Transverse colon (tissue), 4 donors: Measurements from ENCODE around the gene SCARB2. TPM values are rescaled to one million over a fixed set of nuclear protein-coding genes. Genes with fewer than 3 reads are reported as not detected.

ENCODE experiments used
- DNase-seq: peaks from one replicate; pipeline ENCODE4 v3.0.0-alpha.2; 2019
- H3K27ac ChIP-seq, 4 donors: fragments of 200-600 bp; sonication (generic); 2 replicates each; pipeline ENCODE4 v1.5.1; 2016 to 2018; ENCODE audit warnings: inconsistent platforms in 4 of 4
- H3K27me3 ChIP-seq: fragments of 200-600 bp; sonication (generic); 2 replicates; pipeline ENCODE4 v1.5.1; 2017; ENCODE audit warnings: inconsistent platforms
- H3K36me3 ChIP-seq, 4 donors: fragments of 200-600 bp; sonication (generic); 2 replicates each; pipeline ENCODE4 v1.5.1; 2017 to 2019; ENCODE audit warnings: inconsistent platforms in 4 of 4
- H3K4me1 ChIP-seq, 4 donors: fragments of 200-600 bp; sonication (generic); 2 replicates each; pipeline ENCODE4 v1.5.1; 2017 to 2020; ENCODE audit warnings: inconsistent platforms in 4 of 4
- H3K4me3 ChIP-seq, 4 donors: fragments of 200-600 bp; sonication (generic); 1 replicate in 1 of 4; 2 replicates in 3 of 4; pipeline versions ENCODE4 v1.5.1 to v1.6.1; 2017 to 2019; ENCODE audit warnings: inconsistent platforms in 4 of 4
- H3K9me3 ChIP-seq, 2 donors: fragments of 200-600 bp; sonication (generic); 2 replicates each; pipeline ENCODE4 v1.5.1; 2017 to 2019; ENCODE audit warnings: inconsistent platforms in 2 of 2
- EP300 ChIP-seq: sonication (generic); formaldehyde crosslinking; IDR thresholded peaks from one replicate; pipeline ENCODE4 v1.6.1; 2017; ENCODE audit warnings: antibody characterized with exemption, low read depth
- POLR2A ChIP-seq: fragments of 450-650 bp; IDR thresholded peaks from one replicate; pipeline ENCODE4 v1.6.1; 2016; ENCODE audit warnings: antibody characterized with exemption, mild to moderate bottlenecking, moderate library complexity
- POLR2AphosphoS5 ChIP-seq, 3 donors: sonication (generic); formaldehyde crosslinking; IDR thresholded peaks; one replicate each; pipeline ENCODE4 v1.6.1; 2016; ENCODE audit warnings: antibody characterized with exemption in 3 of 3
- WGBS, 2 donors: methylation state at CpG; one replicate each; pipeline ENCODE4 v1.1.5; 2018; ENCODE audit warnings: low coverage in 1 of 2; 5-methylcytosine and 5-hydroxymethylcytosine counted together
- in situ Hi-C, 4 donors: fragments of 200-750 bp; cut with MboI; loops; one replicate each; pipeline versions ENCODE4 v1.15.0 to v1.15.1; 2017; ENCODE audit warnings: low sequenced_read_pairs in 3 of 4, low pct_ligation_motif_present in 1 of 4, low pct_unique_long_range_greater_than_20kb in 1 of 4
- intact Hi-C: fragments of 100-400 bp; cut with DNase I; formaldehyde crosslinking; loops from one replicate; pipeline ENCODE4 v1.15.1; 2023; ENCODE audit warnings: low total_unique reads
- total RNA-seq, 4 donors: library from RNA; depleted of rRNA; stranded (reverse); fragments of >200 nt; gene quantifications; one replicate each; pipeline ENCODE4 v1.1.0, GENCODE V29; 2016
- TF ChIP-seq, protein P1 (sequence below), 5 experiments: fragments of 200-600 bp in 3 of 5; fragments of 450-650 bp in 2 of 5; sonication (generic) in 3 of 5; IDR thresholded peaks; 1 replicate in 2 of 5; 2 replicates in 3 of 5; pipeline ENCODE4 v1.5.1; 2016 to 2017; ENCODE audit warnings: antibody characterized with exemption in 5 of 5, inconsistent platforms in 3 of 5, mild to moderate bottlenecking in 2 of 5, moderate library complexity in 1 of 5

The SCARB2 gene
- total RNA-seq, 4 donors from 2014 or later: 139 to 210 (median 194) TPM

DNA sequence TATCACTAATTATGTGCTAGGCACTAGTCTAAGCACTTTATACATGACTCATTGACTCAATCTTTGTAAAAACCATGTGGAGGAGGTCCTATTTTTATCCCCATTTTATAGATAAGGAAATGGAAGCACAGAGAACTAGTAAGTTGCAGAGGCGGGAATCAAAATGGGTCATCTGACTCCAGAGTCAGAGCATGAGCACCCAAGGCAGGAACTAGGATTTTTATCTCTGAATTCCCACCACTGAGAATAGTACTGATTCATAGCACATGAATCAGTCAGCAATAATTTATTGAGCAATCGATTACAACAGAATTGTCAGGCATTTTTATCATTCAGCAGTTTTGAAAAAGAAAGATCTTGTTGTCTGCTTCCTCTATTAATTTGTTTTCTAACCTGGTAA, 19.3 kb downstream of the SCARB2 start:
- H3K27me3 ChIP-seq: no peaks in the 10 kb centered on the region
- DNase-seq: no peak
- H3K27ac ChIP-seq: peak overlapping the region; percentile 45 to 92 (median 66)
- intact Hi-C loops: no loop called here
- H3K9me3 ChIP-seq: no peaks in the 10 kb centered on the region
- 85 to 86% methylated on average over 2 of the region's 2 CpGs for WGBS, 2 donors
- peaks cover 31 to 69% (median 55%) of the 10 kb centered on the region in 4 donors for H3K4me1 ChIP-seq
- TF ChIP-seq POLR2A (no peak), POLR2AphosphoS5 (IDR thresholded peaks at IDR 0.05) (peak in 1 of 3 donors; percentile 47), EP300 (no peak)
- TF ChIP-seq, protein P1, sequence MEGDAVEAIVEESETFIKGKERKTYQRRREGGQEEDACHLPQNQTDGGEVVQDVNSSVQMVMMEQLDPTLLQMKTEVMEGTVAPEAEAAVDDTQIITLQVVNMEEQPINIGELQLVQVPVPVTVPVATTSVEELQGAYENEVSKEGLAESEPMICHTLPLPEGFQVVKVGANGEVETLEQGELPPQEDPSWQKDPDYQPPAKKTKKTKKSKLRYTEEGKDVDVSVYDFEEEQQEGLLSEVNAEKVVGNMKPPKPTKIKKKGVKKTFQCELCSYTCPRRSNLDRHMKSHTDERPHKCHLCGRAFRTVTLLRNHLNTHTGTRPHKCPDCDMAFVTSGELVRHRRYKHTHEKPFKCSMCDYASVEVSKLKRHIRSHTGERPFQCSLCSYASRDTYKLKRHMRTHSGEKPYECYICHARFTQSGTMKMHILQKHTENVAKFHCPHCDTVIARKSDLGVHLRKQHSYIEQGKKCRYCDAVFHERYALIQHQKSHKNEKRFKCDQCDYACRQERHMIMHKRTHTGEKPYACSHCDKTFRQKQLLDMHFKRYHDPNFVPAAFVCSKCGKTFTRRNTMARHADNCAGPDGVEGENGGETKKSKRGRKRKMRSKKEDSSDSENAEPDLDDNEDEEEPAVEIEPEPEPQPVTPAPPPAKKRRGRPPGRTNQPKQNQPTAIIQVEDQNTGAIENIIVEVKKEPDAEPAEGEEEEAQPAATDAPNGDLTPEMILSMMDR (IDR thresholded peaks at IDR 0.05): no peak
- no peak overlapping the region for H3K4me3 ChIP-seq
- H3K36me3 ChIP-seq: peaks cover 0 to 23% (median 8%) of the 10 kb centered on the region in 4 donors
- in situ Hi-C loops: loop anchor here in 2 of 4 donors (25.0 kb wide), 2 partner anchors 168 to 318 kb away; no protein-coding TSS in a partner anchor

DNA sequence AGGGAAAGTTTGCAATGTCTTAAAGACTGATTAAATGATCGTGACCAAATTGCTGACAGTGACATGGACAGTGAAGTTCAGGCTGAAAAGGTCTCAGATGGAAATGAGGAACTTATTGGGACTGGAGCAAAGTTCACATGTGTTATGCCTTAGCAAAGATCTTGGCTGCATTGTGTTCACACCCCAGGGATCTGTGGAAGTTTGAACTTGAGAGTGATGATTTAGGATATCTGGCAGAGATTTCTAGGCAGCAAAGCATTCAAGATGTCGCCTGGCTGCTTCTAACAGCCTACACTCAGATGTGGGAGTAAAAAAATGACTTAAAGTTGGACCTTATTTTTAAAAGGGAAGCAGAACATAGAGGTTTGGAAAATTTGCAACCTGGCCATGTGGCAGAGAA, 21.4 kb downstream of the SCARB2 start:
- H3K27me3 ChIP-seq: no peaks in the 10 kb centered on the region
- H3K4me1 ChIP-seq: peaks cover 21 to 59% (median 34%) of the 10 kb centered on the region in 4 donors
- peak overlapping the region in 3 of 4 donors; percentile 1 to 20 (median 10) for H3K27ac ChIP-seq
- no peak overlapping the region for H3K4me3 ChIP-seq
- TF ChIP-seq, protein P1 (IDR thresholded peaks at IDR 0.05): no peak
- WGBS, 2 donors: 70 to 79% methylated on average over 1 to 2 of the region's 2 CpGs
- peaks cover 0 to 23% (median 8%) of the 10 kb centered on the region in 4 donors for H3K36me3 ChIP-seq
- H3K9me3 ChIP-seq: no peaks in the 10 kb centered on the region
- in situ Hi-C loops (loop anchor here in 2 of 4 donors (25.0 kb wide), 2 partner anchors 170 to 320 kb away; no protein-coding TSS in a partner anchor), intact Hi-C loops (no loop called here)
- no peak for DNase-seq

DNA sequence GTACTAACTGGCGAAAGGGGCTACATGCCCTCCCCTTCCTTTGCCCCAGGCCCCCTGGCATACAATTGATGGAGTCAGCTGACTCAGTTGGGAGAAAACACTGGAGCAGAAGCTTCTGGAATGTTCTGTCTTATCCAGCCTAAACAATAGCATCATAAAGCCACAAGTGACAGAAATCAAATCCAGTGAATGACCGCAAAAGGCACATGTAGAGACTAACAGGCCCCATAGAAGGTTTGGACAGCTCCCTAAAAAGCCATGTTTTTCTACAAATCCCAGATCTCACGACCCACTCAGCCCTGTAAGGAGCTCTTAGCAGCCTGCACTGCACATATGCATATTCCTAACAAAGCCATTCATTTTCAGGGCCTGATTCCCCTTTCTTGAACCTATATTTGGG, 25.1 kb downstream of the SCARB2 start:
- intact Hi-C loops: no loop called here
- no peak overlapping the region for H3K27ac ChIP-seq

DNA sequence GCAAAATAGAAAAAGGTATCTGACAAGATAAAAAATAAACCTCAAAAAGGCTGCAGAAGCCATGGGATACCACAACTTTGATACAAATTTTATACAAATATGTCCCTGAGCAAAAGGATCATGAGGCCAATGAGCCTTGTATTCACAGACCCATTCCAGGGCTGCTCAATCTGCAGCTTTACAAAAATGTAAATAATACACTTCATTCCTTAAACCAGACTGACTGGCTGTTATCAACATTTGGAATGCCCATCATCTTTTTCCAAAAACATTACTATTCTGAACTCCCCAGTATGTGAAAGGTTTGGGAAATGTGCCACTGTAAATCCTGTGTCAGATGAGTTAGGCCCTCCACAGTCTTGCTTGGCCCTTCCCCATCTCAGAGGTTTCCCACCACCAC, 25.5 kb downstream of the SCARB2 start:
- H3K4me3 ChIP-seq: no peak overlapping the region
- in situ Hi-C loops: loop anchor here in 3 of 4 donors (10.0 to 25.0 kb wide), 4 partner anchors 57 to 324 kb away; no protein-coding TSS in a partner anchor
- DNase-seq: no peak
- H3K4me1 ChIP-seq: peaks cover 0 to 28% (median 2%) of the 10 kb centered on the region in 4 donors
- no peaks in the 10 kb centered on the region for H3K27me3 ChIP-seq
- H3K27ac ChIP-seq: no peak overlapping the region
- intact Hi-C loops: no loop called here
- H3K36me3 ChIP-seq: peaks cover 0 to 13% (median 4%) of the 10 kb centered on the region in 4 donors
- TF ChIP-seq POLR2AphosphoS5 (IDR thresholded peaks at IDR 0.05) (no peak), EP300 (no peak), POLR2A (no peak)
- TF ChIP-seq, protein P1 (IDR thresholded peaks at IDR 0.05): no peak
- H3K9me3 ChIP-seq: no peaks in the 10 kb centered on the region

More for the DNA sequence above, 25.1 kb downstream of the SCARB2 start:
- H3K27me3 ChIP-seq: no peaks in the 10 kb centered on the region
- peaks cover 0 to 32% (median 4%) of the 10 kb centered on the region in 4 donors for H3K4me1 ChIP-seq
- in situ Hi-C loops: loop anchor here in 3 of 4 donors (10.0 to 25.0 kb wide), 4 partner anchors 56 to 324 kb away; no protein-coding TSS in a partner anchor
- H3K36me3 ChIP-seq: peaks cover 0 to 17% (median 6%) of the 10 kb centered on the region in 4 donors
- WGBS, 2 donors: 86% methylated on average over 3 of the region's 3 CpGs; no CpG with 5 or more reads in 1 of the 2 donors
- TF ChIP-seq, protein P1 (IDR thresholded peaks at IDR 0.05): no peak
- TF ChIP-seq EP300 (no peak), POLR2AphosphoS5 (IDR thresholded peaks at IDR 0.05) (no peak), POLR2A (no peak)
- H3K9me3 ChIP-seq: no peaks in the 10 kb centered on the region
- no peak for DNase-seq
- H3K4me3 ChIP-seq: no peak overlapping the region
